HEK293 (cell line): ENCODE measurements around the gene UFC1.

Experiments
- CTCF ChIA-PET: fragments of 350-600 bp; formaldehyde crosslinking; extraction: SDS; loops from one replicate; lab custom pipeline; 2021; ENCODE audit warnings: antibody characterized with exemption; lab: Yijun Ruan, JAX
- POLR2A ChIA-PET: fragments of 300-600 bp; formaldehyde crosslinking; extraction: SDS; loops from one replicate; lab custom pipeline; 2020; ENCODE audit warnings: antibody characterized with exemption, inconsistent platforms; lab: Yijun Ruan, JAX
- H3K27ac ChIP-seq: fragments of 200-500 bp; sonication (Bioruptor generic); 2 replicates; pipeline ENCODE4 v1.5.1; 2014; ENCODE audit warnings: low read depth, low read length, control low read depth, inconsistent platforms; ENCODE audit errors: extremely low read depth
- H3K36me3 ChIP-seq, 2 experiments: fragments of 200-500 bp in 1 of 2; sonication (Bioruptor generic) in 1 of 2; 1 replicate in 1 of 2; 2 replicates in 1 of 2; pipeline ENCODE4 v1.5.1; 2014 to 2017; ENCODE audit warnings: inconsistent platforms in 2 of 2, low read length in 2 of 2; ENCODE audit not compliant: control insufficient read depth in 2 of 2, insufficient read depth in 1 of 2
- H3K4me1 ChIP-seq: fragments of 200-500 bp; sonication (Bioruptor generic); 2 replicates; pipeline ENCODE4 v1.5.1; 2014; ENCODE audit warnings: mild to moderate bottlenecking, low read length, inconsistent platforms; ENCODE audit not compliant: control insufficient read depth, insufficient read depth
- H3K4me3 ChIP-seq: 2 replicates; pipeline ENCODE4 v1.5.1; 2011; ENCODE audit warnings: low read depth, mild to moderate bottlenecking, control low read depth, low read length, moderate library complexity
- H3K9me3 ChIP-seq: fragments of 200-500 bp; sonication (Bioruptor generic); 2 replicates; pipeline ENCODE4 v1.5.1; 2014; ENCODE audit warnings: low read depth, low read length, inconsistent platforms; ENCODE audit not compliant: control insufficient read depth, insufficient read depth
- GLIS1 ChIP-seq: fragments of 450-650 bp; formaldehyde crosslinking; IDR thresholded peaks from 2 replicates; pipeline ENCODE4 v1.5.1; 2016; ENCODE audit warnings: missing biosample characterization, missing genetic modification characterization
- KLF16 ChIP-seq: fragments of 450-650 bp; formaldehyde crosslinking; IDR thresholded peaks from 2 replicates; pipeline ENCODE4 v1.5.1; 2017; ENCODE audit warnings: missing biosample characterization, missing genetic modification characterization
- KLF7 ChIP-seq: fragments of 450-650 bp; formaldehyde crosslinking; IDR thresholded peaks from 2 replicates; pipeline ENCODE4 v1.5.1; 2016; ENCODE audit warnings: missing biosample characterization, missing genetic modification characterization, borderline replicate concordance
- PRDM2 ChIP-seq: fragments of 450-650 bp; formaldehyde crosslinking; IDR thresholded peaks from 2 replicates; pipeline ENCODE4 v1.5.1; 2016; ENCODE audit warnings: missing biosample characterization, missing genetic modification characterization, borderline replicate concordance
- REST ChIP-seq: fragments of 450-650 bp; formaldehyde crosslinking; IDR thresholded peaks from 2 replicates; pipeline ENCODE4 v1.5.1; 2016; ENCODE audit warnings: missing biosample characterization, missing genetic modification characterization
- SETDB1 ChIP-seq: IDR thresholded peaks from one replicate; pipeline ENCODE4 v1.6.1; 2017; ENCODE audit warnings: mild to moderate bottlenecking, low read length, moderate library complexity, mixed read lengths; ENCODE audit not compliant: insufficient read length
- ZBTB11 ChIP-seq: fragments of 450-650 bp; formaldehyde crosslinking; conservative IDR thresholded peaks from 2 replicates; pipeline ENCODE4 v1.5.1; 2016; ENCODE audit warnings: low read depth, missing biosample characterization, missing genetic modification characterization
- ZBTB20 ChIP-seq: fragments of 450-650 bp; formaldehyde crosslinking; IDR thresholded peaks from 2 replicates; pipeline ENCODE4 v1.5.1; 2016; ENCODE audit warnings: missing biosample characterization, missing genetic modification characterization
- ZNF175 ChIP-seq: fragments of 450-650 bp; formaldehyde crosslinking; IDR thresholded peaks from 2 replicates; pipeline ENCODE4 v1.5.1; 2016; ENCODE audit warnings: missing biosample characterization, missing genetic modification characterization
- ZNF311 ChIP-seq: fragments of 450-650 bp; formaldehyde crosslinking; IDR thresholded peaks from 2 replicates; pipeline ENCODE4 v1.5.1; 2017; ENCODE audit warnings: missing biosample characterization, missing genetic modification characterization, borderline replicate concordance
- ZNF426 ChIP-seq: fragments of 450-650 bp; formaldehyde crosslinking; IDR thresholded peaks from 2 replicates; pipeline ENCODE4 v1.5.1; 2017; ENCODE audit warnings: missing biosample characterization, missing genetic modification characterization, mild to moderate bottlenecking, inconsistent platforms, moderate library complexity
- ZNF48 ChIP-seq: fragments of 450-650 bp; formaldehyde crosslinking; IDR thresholded peaks from 2 replicates; pipeline ENCODE4 v1.5.1; 2016; ENCODE audit warnings: missing biosample characterization, missing genetic modification characterization
- ZNF501 ChIP-seq: fragments of 450-650 bp; formaldehyde crosslinking; IDR thresholded peaks from 2 replicates; pipeline ENCODE4 v1.5.1; 2016; ENCODE audit warnings: missing biosample characterization, missing genetic modification characterization
- ZNF510 ChIP-seq: fragments of 450-650 bp; formaldehyde crosslinking; IDR thresholded peaks from 2 replicates; pipeline ENCODE4 v1.5.1; 2018; ENCODE audit warnings: mild to moderate bottlenecking, missing genetic modification characterization, missing biosample characterization; ENCODE audit not compliant: insufficient replicate concordance
- ZNF670 ChIP-seq: fragments of 450-650 bp; formaldehyde crosslinking; IDR thresholded peaks from 2 replicates; pipeline ENCODE4 v1.5.1; 2016; ENCODE audit warnings: missing biosample characterization, missing genetic modification characterization, low read depth
- ZNF692 ChIP-seq: fragments of 450-650 bp; formaldehyde crosslinking; IDR thresholded peaks from 2 replicates; pipeline ENCODE4 v1.5.1; 2016; ENCODE audit warnings: missing biosample characterization, missing genetic modification characterization
- ZSCAN16 ChIP-seq: fragments of 450-650 bp; formaldehyde crosslinking; IDR thresholded peaks from 2 replicates; pipeline ENCODE4 v1.5.1; 2016; ENCODE audit warnings: missing biosample characterization, missing genetic modification characterization

UFC1 gene

GRCh38 chr1:161158316-161159010 is 4.7 kb downstream of the UFC1 start (continued):
- TF ChIP-seq ZNF670 (tag by site-specific recombination): no peak
- no peak for TF ChIP-seq SETDB1

- Histone ChIP-seq H3K36me3 (peaks cover 5 to 72% of the 10 kb centered on the region in 2 experiments; a peak in 2 of 3 replicates), H3K4me3 (peak within 1 kb of the TSS; percentile 78), H3K4me1 (0 out of 2 replicates have a peak, but pooled peaks cover 4% of the 10 kb centered on the region), H3K9me3 (no peaks in the 10 kb centered on the region), H3K27ac (peak within 1 kb of the TSS; percentile 65)
- ChIA-PET POLR2A (interaction anchor here (0.6 to 1.3 kb wide), 4 partner anchors 26 to 155 kb away, joined by 3 to 7 read pairs (median 4); partner anchors contain the start of genes DEDD, F11R, SDHC and TOMM40L), CTCF (interaction anchor here (0.6 to 1.2 kb wide), 2 partner anchors 21 to 115 kb away, joined by 3 to 5 read pairs; no protein-coding TSS in a partner anchor)
- peak; percentile 43; the same call in 1 of the 2 replicates for TF ChIP-seq GLIS1
- 0 out of 2 replicates have a peak, but pooled peaks have one; percentile 44 for TF ChIP-seq REST
- no peak for TF ChIP-seq ZNF48 (tag by site-specific recombination)
- no peak for TF ChIP-seq ZNF311 (tag by site-specific recombination)
- TF ChIP-seq ZBTB11 (tag by site-specific recombination): peak; percentile 21
- no peak for TF ChIP-seq ZNF426
- TF ChIP-seq ZNF692 (tag by site-specific recombination): peak; percentile 83
- no peak for TF ChIP-seq ZNF510
- TF ChIP-seq ZBTB20 (tag by site-specific recombination): peak; percentile 29; the same call in 1 of the 2 replicates
- TF ChIP-seq ZSCAN16 (tag by site-specific recombination): no peak
- TF ChIP-seq KLF16 (tag by site-specific recombination): 0 out of 2 replicates have a peak, but pooled peaks have one; percentile 47
- peak; percentile 87 for TF ChIP-seq ZNF501 (tag by site-specific recombination)
- TF ChIP-seq ZNF175 (tag by site-specific recombination): no peak
- 0 out of 2 replicates have a peak, but pooled peaks have one; percentile 37 for TF ChIP-seq KLF7 (tag by site-specific recombination)
- TF ChIP-seq PRDM2 (tag by site-specific recombination): no peak
These were observed 5.5 kb downstream of the UFC1 start, which contains the start of gene USP21 for GRCh38 chr1:161159087-161159912. Gene USP21 (plus strand): TSS chr1:161159500. CDS start chr1:161160641, 1,141 bp downstream.
